KMS-11 (cell line): Measurements from ENCODE around the gene ZIC4.

ENCODE experiments used
- H2AFZ ChIP-seq: fragments of 200-600 bp; sonication (generic); 2 replicates; pipeline ENCODE4 v1.6.1; 2016; ENCODE audit warnings: antibody characterized with exemption, mixed run types, low read depth
- H3K27ac ChIP-seq: fragments of 200-600 bp; sonication (generic); 2 replicates; pipeline ENCODE4 v1.6.1; 2016; ENCODE audit warnings: mild to moderate bottlenecking, mixed run types
- H3K27me3 ChIP-seq: fragments of 200-600 bp; sonication (generic); 2 replicates; pipeline ENCODE4 v1.6.1; 2017; ENCODE audit warnings: mild to moderate bottlenecking, low read depth, mixed run types, moderate library complexity; ENCODE audit not compliant: insufficient read depth
- H3K36me3 ChIP-seq: fragments of 200-600 bp; sonication (generic); 2 replicates; pipeline ENCODE4 v1.6.1; 2017; ENCODE audit warnings: mild to moderate bottlenecking, mixed run types; ENCODE audit not compliant: insufficient read depth
- H3K4me1 ChIP-seq: fragments of 200-600 bp; sonication (generic); 2 replicates; pipeline ENCODE4 v1.6.1; 2016; ENCODE audit warnings: mild to moderate bottlenecking, low read depth, mixed run types; ENCODE audit not compliant: poor library complexity, severe bottlenecking
- H3K4me2 ChIP-seq: fragments of 200-600 bp; sonication (generic); 2 replicates; pipeline ENCODE4 v1.7.0; 2016; ENCODE audit warnings: mild to moderate bottlenecking, mixed run types
- H3K4me3 ChIP-seq: fragments of 200-600 bp; sonication (generic); IDR thresholded peaks from 2 replicates; pipeline ENCODE4 v1.6.1; 2017; ENCODE audit warnings: low read depth, low read length, mixed read lengths; ENCODE audit not compliant: insufficient read depth
- H3K79me2 ChIP-seq: fragments of 200-600 bp; sonication (generic); 2 replicates; pipeline ENCODE4 v1.6.1; 2016; ENCODE audit warnings: low read depth, mixed run types; ENCODE audit not compliant: insufficient read depth
- H3K9ac ChIP-seq: fragments of 200-600 bp; sonication (generic); 2 replicates; pipeline ENCODE4 v1.6.1; 2016; ENCODE audit warnings: mild to moderate bottlenecking, mixed run types
- H4K20me1 ChIP-seq: fragments of 200-600 bp; sonication (generic); 2 replicates; pipeline ENCODE4 v1.6.1; 2016; ENCODE audit warnings: mild to moderate bottlenecking, mixed run types; ENCODE audit not compliant: insufficient read depth
- CTCF ChIP-seq: fragments of 200-600 bp; sonication (generic); conservative IDR thresholded peaks from 2 replicates; pipeline ENCODE4 v1.6.1; 2017; ENCODE audit warnings: low read depth, mild to moderate bottlenecking, antibody characterized with exemption, low read length, moderate library complexity, mixed read lengths

ZIC4 gene

GRCh38 chr3:147424581-147425387, 18.4 kb upstream of the ZIC4 start:
- no peaks in the 10 kb centered on the region for H3K4me1 ChIP-seq
- H3K36me3 ChIP-seq, result no peaks in the 10 kb centered on the region
- H3K4me3 ChIP-seq, result no peak overlapping the region
- no peaks in the 10 kb centered on the region for H3K79me2 ChIP-seq
- H4K20me1 ChIP-seq, result no peaks in the 10 kb centered on the region
- no peaks in the 10 kb centered on the region for H3K27me3 ChIP-seq
- H3K27ac ChIP-seq, result no peak overlapping the region
- no peak overlapping the region for H3K9ac ChIP-seq
- TF ChIP-seq CTCF, result no peak
- H3K4me2 ChIP-seq, result no peak overlapping the region
- no peak overlapping the region for H2AFZ ChIP-seq

GRCh38 chr3:147423798-147424580, 17.6 kb upstream of the ZIC4 start:
- no peaks in the 10 kb centered on the region for H3K27me3 ChIP-seq
- no peaks in the 10 kb centered on the region for H3K4me1 ChIP-seq
- TF ChIP-seq CTCF, result no peak
- no peak overlapping the region for H3K4me3 ChIP-seq
- no peak overlapping the region for H3K9ac ChIP-seq
- no peaks in the 10 kb centered on the region for H3K79me2 ChIP-seq
- no peak overlapping the region for H2AFZ ChIP-seq
- no peaks in the 10 kb centered on the region for H3K36me3 ChIP-seq
- no peak overlapping the region for H3K27ac ChIP-seq
- H3K4me2 ChIP-seq, result no peak overlapping the region
- no peaks in the 10 kb centered on the region for H4K20me1 ChIP-seq

- Histone ChIP-seq H3K9ac (no peak overlapping the region), H3K4me1 (no peaks in the 10 kb centered on the region), H3K4me2 (no peak overlapping the region), H3K36me3 (no peaks in the 10 kb centered on the region), H4K20me1 (no peaks in the 10 kb centered on the region), H3K27ac (no peak overlapping the region), H3K27me3 (no peaks in the 10 kb centered on the region), H3K4me3 (no peak overlapping the region), H3K79me2 (no peaks in the 10 kb centered on the region), H2AFZ (no peak overlapping the region)
- no peak for TF ChIP-seq CTCF
Observed at GRCh38 chr3:147423537-147423797, 17.1 kb upstream of the ZIC4 start.

GRCh38 chr3:147422601-147423536, 16.5 kb upstream of the ZIC4 start:
- Histone ChIP-seq H3K36me3 (no peaks in the 10 kb centered on the region), H3K4me3 (no peak overlapping the region), H2AFZ (no peak overlapping the region), H4K20me1 (no peaks in the 10 kb centered on the region), H3K4me2 (no peak overlapping the region), H3K27ac (no peak overlapping the region), H3K9ac (no peak overlapping the region), H3K27me3 (no peaks in the 10 kb centered on the region), H3K79me2 (no peaks in the 10 kb centered on the region), H3K4me1 (no peaks in the 10 kb centered on the region)
- no peak for TF ChIP-seq CTCF
